Brain microvascular endothelial cell (primary cell): ENCODE results near the gene TCF12.

Experiments
- DNase-seq: peaks from one replicate; pipeline ENCODE4 v3.0.0-alpha.2; 2020
- H3K27ac ChIP-seq: fragments of 250-450 bp; sonication (Bioruptor Pico); 2 replicates; pipeline ENCODE4 v1.5.1; 2020; ENCODE audit warnings: mild to moderate bottlenecking, moderate library complexity
- H3K27me3 ChIP-seq: fragments of 250-450 bp; sonication (Bioruptor Pico); replicated peaks from 2 replicates; pipeline ENCODE4 v1.5.1; 2020; ENCODE audit warnings: mild to moderate bottlenecking
- H3K36me3 ChIP-seq: fragments of 250-450 bp; sonication (Bioruptor Pico); replicated peaks from 2 replicates; pipeline ENCODE4 v1.5.1; 2020; ENCODE audit warnings: mild to moderate bottlenecking
- H3K4me3 ChIP-seq: 2 replicates; pipeline ENCODE4 v1.5.1; 2011; ENCODE audit warnings: low read depth, mild to moderate bottlenecking, control low read depth, low read length, moderate library complexity
- CTCF ChIP-seq: IDR thresholded peaks from 2 replicates; pipeline ENCODE4 v1.5.1; 2011; ENCODE audit warnings: low read depth, mild to moderate bottlenecking, moderate library complexity, low read length, control low read depth, inconsistent platforms; ENCODE audit errors: missing control alignments
- in situ Hi-C: cut with HindIII; loops from 2 replicates; pipeline ENCODE4 v1.10.0; 2017; ENCODE audit warnings: low sequenced_read_pairs, low pct_ligation_motif_present

Gene TCF12

GRCh38 chr15:57185507-57186074, 267.1 kb downstream of the TCF12 start:
- in situ Hi-C loops = no loop called here
- H3K36me3 ChIP-seq = no peaks in the 10 kb centered on the region

GRCh38 chr15:57189466-57189865, 271.0 kb downstream of the TCF12 start:
- Histone ChIP-seq H3K36me3 (peaks cover 2% of the 10 kb centered on the region), H3K4me3 (no peak overlapping the region), H3K27ac (no peak overlapping the region), H3K27me3 (no peaks in the 10 kb centered on the region)
- in situ Hi-C loops = no loop called here
- TF ChIP-seq CTCF = no peak
- no peak for DNase-seq

More at GRCh38 chr15:57185507-57186074, 267.1 kb downstream of the TCF12 start:
- TF ChIP-seq CTCF = no peak
- no peak overlapping the region for H3K27ac ChIP-seq
- DNase-seq = no peak
- no peaks in the 10 kb centered on the region for H3K27me3 ChIP-seq
- no peak overlapping the region for H3K4me3 ChIP-seq

GRCh38 chr15:57190208-57190607, 271.8 kb downstream of the TCF12 start:
- TF ChIP-seq CTCF = no peak
- in situ Hi-C loops = no loop called here
- H3K36me3 ChIP-seq = peaks cover 2% of the 10 kb centered on the region

GRCh38 chr15:57193161-57193560, 274.7 kb downstream of the TCF12 start:
- peaks cover 2% of the 10 kb centered on the region for H3K36me3 ChIP-seq
- DNase-seq = no peak
- no peak overlapping the region for H3K27ac ChIP-seq
- H3K27me3 ChIP-seq = no peaks in the 10 kb centered on the region
- in situ Hi-C loops = no loop called here
- no peak overlapping the region for H3K4me3 ChIP-seq
- no peak for TF ChIP-seq CTCF

More at GRCh38 chr15:57190208-57190607, 271.8 kb downstream of the TCF12 start:
- no peaks in the 10 kb centered on the region for H3K27me3 ChIP-seq
- DNase-seq = no peak
- no peak overlapping the region for H3K27ac ChIP-seq
- no peak overlapping the region for H3K4me3 ChIP-seq

GRCh38 chr15:57195326-57195725, 276.9 kb downstream of the TCF12 start:
- in situ Hi-C loops = no loop called here

More at GRCh38 chr15:57195326-57195725, 276.9 kb downstream of the TCF12 start:
- no peak for DNase-seq
- H3K27me3 ChIP-seq = no peaks in the 10 kb centered on the region
- TF ChIP-seq CTCF = no peak
- no peak overlapping the region for H3K4me3 ChIP-seq
- peaks cover 2% of the 10 kb centered on the region for H3K36me3 ChIP-seq
- H3K27ac ChIP-seq = no peak overlapping the region
